Keratinocyte (primary cell): ENCODE data around the gene EXD2. TPM values are rescaled to one million over a fixed set of nuclear protein-coding genes. Genes with fewer than 3 reads are reported as not detected.

ENCODE experiments used
- DNase-seq: peaks from one replicate; pipeline ENCODE4 v3.0.0-alpha.2; 2011; ENCODE audit warnings: low read depth, missing footprints, low spot score
- FAIRE-seq: peaks from 2 replicates; lab custom pipeline; 2011; peaks lifted over from hg19 to GRCh38; lab: Jason Lieb, UNC
- H2AFZ ChIP-seq: 2 replicates; pipeline ENCODE4 v1.6.0; 2012; ENCODE audit warnings: low read length, control low read depth, inconsistent platforms; ENCODE audit not compliant: control insufficient read depth
- H3K27ac ChIP-seq: 2 replicates; pipeline ENCODE4 v1.5.1; 2011; ENCODE audit warnings: low read length; ENCODE audit not compliant: control insufficient read depth, insufficient read depth
- H3K27me3 ChIP-seq: 3 replicates; pipeline ENCODE4 v1.6.0; 2011; ENCODE audit warnings: low read length; ENCODE audit not compliant: control insufficient read depth, insufficient read depth; ENCODE audit errors: extremely low read depth
- H3K36me3 ChIP-seq, 2 experiments: 2 replicates in 1 of 2; 3 replicates in 1 of 2; pipeline ENCODE4 v1.5.1; 2011; ENCODE audit warnings: low read length in 2 of 2, mild to moderate bottlenecking in 1 of 2; ENCODE audit not compliant: control insufficient read depth in 2 of 2, insufficient read depth in 2 of 2; ENCODE audit errors: extremely low read depth in 1 of 2
- H3K4me1 ChIP-seq: 3 replicates; pipeline ENCODE4 v1.5.1; 2011; ENCODE audit warnings: low read length; ENCODE audit not compliant: control insufficient read depth, insufficient read depth; ENCODE audit errors: extremely low read depth
- H3K4me2 ChIP-seq: 3 replicates; pipeline ENCODE4 v1.6.0; 2011; ENCODE audit warnings: low read depth, low read length; ENCODE audit not compliant: control insufficient read depth, insufficient read depth; ENCODE audit errors: extremely low read depth
- H3K4me3 ChIP-seq, 3 experiments: fragments of 200-600 bp in 1 of 3; sonication (generic) in 1 of 3; 2 replicates in 2 of 3; 3 replicates in 1 of 3; pipeline ENCODE4 v1.5.1; 2011 to 2016; ENCODE audit warnings: low read length in 3 of 3, mild to moderate bottlenecking in 3 of 3, control low read depth in 2 of 3, inconsistent platforms in 1 of 3, low read depth in 1 of 3, mixed read lengths in 1 of 3, mixed run types in 1 of 3, moderate library complexity in 1 of 3; ENCODE audit not compliant: control insufficient read depth in 2 of 3, insufficient read depth in 2 of 3; ENCODE audit errors: extremely low read depth in 1 of 3
- H3K79me2 ChIP-seq: 2 replicates; pipeline ENCODE4 v1.6.0; 2012; ENCODE audit warnings: low read length; ENCODE audit not compliant: control insufficient read depth, insufficient read depth
- H3K9ac ChIP-seq: 3 replicates; pipeline ENCODE4 v1.6.0; 2011; ENCODE audit warnings: low read length; ENCODE audit not compliant: control insufficient read depth, insufficient read depth; ENCODE audit errors: extremely low read depth
- H3K9me1 ChIP-seq: 3 replicates; pipeline ENCODE4 v1.6.0; 2011; ENCODE audit warnings: low read length; ENCODE audit not compliant: control insufficient read depth, insufficient read depth; ENCODE audit errors: extremely low read depth
- H3K9me3 ChIP-seq: 2 replicates; pipeline ENCODE4 v1.5.1; 2012; ENCODE audit warnings: low read depth, low read length; ENCODE audit not compliant: control insufficient read depth
- H4K20me1 ChIP-seq: 3 replicates; pipeline ENCODE4 v1.6.0; 2011; ENCODE audit warnings: low read length; ENCODE audit not compliant: control insufficient read depth, insufficient read depth; ENCODE audit errors: extremely low read depth
- CTCF ChIP-seq, 3 experiments: IDR thresholded peaks in 1 of 3; conservative IDR thresholded peaks in 1 of 3; optimal IDR thresholded peaks in 1 of 3; 2 replicates in 2 of 3; 3 replicates in 1 of 3; pipeline versions ENCODE3 to v1.5.1; 2011; ENCODE audit warnings: low read length in 3 of 3, mild to moderate bottlenecking in 3 of 3, moderate library complexity in 2 of 3, control low read depth in 1 of 3, inconsistent platforms in 1 of 3; ENCODE audit not compliant: insufficient read depth in 2 of 3; ENCODE audit errors: extremely low read depth in 1 of 3
- EZH2 ChIP-seq: IDR thresholded peaks from one replicate; pipeline ENCODE4 v1.6.1; 2012; ENCODE audit warnings: inconsistent platforms, mild to moderate bottlenecking, low read length, moderate library complexity
- dilution Hi-C: fragments of 300-500 bp; cut with MboI; formaldehyde crosslinking; loops from one replicate; pipeline ENCODE4 v1.7.0; 2020; ENCODE audit warnings: low sequenced_read_pairs; ENCODE audit not compliant: extremely low pct_ligation_motif_present
- polyA plus RNA-seq, 5 experiments: library from polyadenylated mRNA; depleted of rRNA in 3 of 5; stranded (reverse) in 3 of 5; stranded (forward) in 1 of 5; unstranded in 1 of 5; fragments of >200 nt; gene quantifications; 1 replicate in 1 of 5; 2 replicates in 3 of 5; 3 replicates in 1 of 5; pipeline versions ENCODE4 v1.2.1 to v1.2.3, GENCODE V29; 2011 to 2012; ENCODE audit warnings: missing spikeins in 2 of 5, low read depth in 1 of 5, low replicate concordance in 1 of 5

Gene EXD2
- polyA plus RNA-seq, 1 donor (not counting 4 experiments of a cell fraction or from before 2014, with no cell fraction given): 22.7 TPM

DNA sequence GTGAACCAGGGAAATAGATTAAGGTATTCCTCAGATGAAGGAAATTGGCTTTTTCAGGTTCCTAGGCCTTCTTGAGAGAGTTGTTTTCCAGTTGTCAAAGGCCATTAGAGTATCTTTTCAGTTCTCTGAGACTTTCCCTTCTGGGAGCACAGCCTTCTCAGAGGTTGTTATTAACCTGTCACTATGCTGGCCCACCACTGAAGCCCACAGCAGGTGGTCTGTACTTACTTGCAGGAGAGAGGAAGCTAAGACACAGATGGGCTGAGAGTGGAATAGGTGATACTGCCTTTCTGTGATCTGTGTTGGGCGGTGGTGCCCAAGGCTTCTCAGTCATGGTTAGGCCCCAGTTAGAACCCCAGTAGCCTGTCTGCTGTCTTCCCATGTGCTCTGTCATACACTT, 45.8 kb downstream of the EXD2 start:
- Histone ChIP-seq H3K9ac (no peak overlapping the region), H3K4me3 (no peak overlapping the region), H3K79me2 (no peaks in the 10 kb centered on the region), H3K9me1 (no peaks in the 10 kb centered on the region), H3K4me2 (no peak overlapping the region), H2AFZ (no peak overlapping the region), H3K36me3 (peaks cover 14 to 35% of the 10 kb centered on the region in 2 experiments), H3K27me3 (no peaks in the 10 kb centered on the region), H3K9me3 (no peaks in the 10 kb centered on the region), H3K4me1 (no peaks in the 10 kb centered on the region), H3K27ac (no peak overlapping the region), H4K20me1 (no peaks in the 10 kb centered on the region)
- TF ChIP-seq EZH2 (no peak), CTCF (optimal IDR thresholded peaks at IDR 0.05 in 1 of 3, IDR thresholded peaks at IDR 0.05 in 1 of 3, conservative IDR thresholded peaks at IDR 0.05 in 1 of 3; ENCODE audit: extremely low read depth in 1 of 3, insufficient read depth in 2 of 3, low read length in 3 of 3) (no peak)
- FAIRE-seq (no peak), DNase-seq (no peak)
- dilution Hi-C loops: no loop called here

DNA sequence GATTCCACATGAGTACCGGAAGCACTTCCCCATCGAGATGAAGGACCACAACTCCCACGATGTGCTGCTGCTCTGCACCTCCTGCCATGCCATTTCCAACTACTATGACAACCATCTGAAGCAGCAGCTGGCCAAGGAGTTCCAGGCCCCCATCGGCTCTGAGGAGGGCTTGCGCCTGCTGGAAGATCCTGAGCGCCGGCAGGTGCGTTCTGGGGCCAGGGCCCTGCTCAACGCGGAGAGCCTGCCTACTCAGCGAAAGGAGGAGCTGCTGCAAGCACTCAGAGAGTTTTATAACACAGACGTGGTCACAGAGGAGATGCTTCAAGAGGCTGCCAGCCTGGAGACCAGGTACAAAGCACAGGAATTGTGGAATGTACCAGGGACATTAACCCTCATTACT, 46.3 kb downstream of the EXD2 start:
- Histone ChIP-seq H4K20me1 (no peaks in the 10 kb centered on the region), H3K27ac (no peak overlapping the region), H3K79me2 (no peaks in the 10 kb centered on the region), H3K4me2 (no peak overlapping the region), H3K9me3 (no peaks in the 10 kb centered on the region), H3K9me1 (no peaks in the 10 kb centered on the region), H3K9ac (no peak overlapping the region), H2AFZ (no peak overlapping the region), H3K4me1 (no peaks in the 10 kb centered on the region), H3K27me3 (no peaks in the 10 kb centered on the region), H3K4me3 (no peak overlapping the region), H3K36me3 (peaks cover 11 to 35% of the 10 kb centered on the region in 2 experiments)
- FAIRE-seq: no peak
- DNase-seq: no peak
- TF ChIP-seq EZH2: no peak
- TF ChIP-seq CTCF (optimal IDR thresholded peaks at IDR 0.05 in 1 of 3, IDR thresholded peaks at IDR 0.05 in 1 of 3, conservative IDR thresholded peaks at IDR 0.05 in 1 of 3; ENCODE audit: extremely low read depth in 1 of 3, insufficient read depth in 2 of 3, low read length in 3 of 3): no peak
- dilution Hi-C loops: no loop called here
